NCI-H2081 treated with DMSO at 0.1 percent for 48 hours (cell line): ENCODE measurements around the gene SPATA4.
"Not testable (repeated sequence)": the region's sequence is repeated elsewhere in the genome, so short reads cannot be mapped to it uniquely, and the experiment has no call there.

Experiments used
- DNase-seq: peaks from one replicate; lab custom pipeline; 2025; lab: John Stamatoyannopoulos, UW

The SPATA4 gene

DNA sequence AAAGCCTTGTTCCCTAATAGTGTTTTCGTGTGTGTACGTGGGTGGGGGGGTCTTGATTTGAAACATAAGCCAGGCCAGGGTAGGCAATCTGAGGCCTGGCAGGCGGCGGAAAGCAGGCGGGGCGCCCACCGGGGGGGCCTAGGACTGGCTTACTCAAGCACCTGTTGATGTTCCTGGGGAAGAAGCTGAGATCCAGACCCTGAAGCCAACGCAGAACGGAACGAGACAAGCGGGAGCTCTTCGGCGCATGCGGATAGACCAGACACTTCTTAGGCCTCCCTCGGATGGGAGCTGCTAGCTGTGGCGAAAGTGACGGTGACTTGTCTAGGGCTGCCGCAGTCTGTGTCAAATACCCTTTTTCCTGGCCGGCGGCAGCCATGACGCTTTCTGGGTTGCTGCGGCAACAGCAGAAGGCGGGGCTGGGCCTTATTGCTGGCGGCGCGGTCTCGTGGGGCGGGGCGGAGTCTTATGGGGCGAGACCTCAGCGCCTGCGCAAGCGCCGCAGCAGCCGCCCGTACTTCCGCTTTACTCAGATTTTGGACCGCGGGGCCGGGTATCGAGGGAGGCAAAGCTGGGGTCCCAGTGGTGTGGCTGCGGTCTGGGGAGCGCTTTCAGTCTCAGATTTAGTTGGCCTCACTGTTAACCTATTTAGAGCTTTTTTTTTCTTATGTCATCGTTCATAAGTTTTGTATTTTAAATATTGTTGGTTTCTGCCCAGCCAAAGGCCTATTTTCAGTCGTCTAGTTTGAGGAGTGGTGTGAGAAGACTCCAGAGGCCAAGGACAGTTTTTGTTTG is at the start of gene SPATA4:
SPATA4 (minus strand) TSS at position 402 of the 795 bp plus-strand sequence; CDS start at position 379, 23 bp downstream.
- peak; percentile 61 for DNase-seq

DNA sequence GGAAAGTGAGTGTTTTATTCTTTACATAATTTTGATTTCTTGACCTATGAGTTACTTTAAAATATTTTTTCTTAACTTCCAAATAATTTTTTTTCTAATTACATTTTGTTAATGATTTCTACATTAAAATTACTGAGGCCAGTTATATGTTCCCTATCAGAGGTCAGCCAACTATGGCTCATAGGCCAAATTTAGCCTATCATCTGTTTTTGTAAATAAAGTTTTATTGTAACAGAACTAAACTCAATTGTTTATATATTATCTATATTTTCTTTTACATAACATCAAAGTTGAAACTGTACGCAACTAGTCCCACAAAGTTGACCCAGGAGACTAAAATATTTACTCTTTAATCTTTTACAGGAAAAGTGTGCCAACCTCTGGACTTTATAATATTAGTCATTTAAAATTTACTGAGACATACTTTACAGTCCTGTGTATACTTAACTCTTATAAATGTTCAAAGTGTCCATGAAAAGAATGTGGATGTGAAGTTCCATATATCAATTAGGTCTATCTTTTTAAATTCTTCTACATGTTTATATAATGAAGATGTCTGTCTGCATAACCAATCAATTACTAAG is 47.5 kb upstream of the SPATA4 start:
- no peak for DNase-seq

DNA sequence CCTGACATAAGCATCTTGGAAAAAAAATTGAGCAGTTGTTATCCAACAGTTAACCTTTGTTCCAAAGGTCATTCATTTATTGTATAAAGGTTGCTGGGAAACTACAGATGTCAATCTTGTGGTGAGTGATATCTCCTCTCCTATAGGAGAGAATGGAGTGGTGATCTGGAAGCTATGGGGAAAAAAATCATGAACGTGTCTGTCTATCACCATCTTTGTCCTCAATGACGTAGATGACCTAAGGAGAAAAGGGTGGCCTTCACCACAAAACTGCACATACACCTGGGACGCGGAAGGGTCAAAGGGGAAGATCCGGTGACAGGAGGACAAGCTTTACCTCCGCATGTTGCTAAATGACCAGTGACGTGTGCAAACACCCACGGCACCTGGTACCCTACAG is 46.3 kb upstream of the SPATA4 start:
- no peak for DNase-seq

DNA sequence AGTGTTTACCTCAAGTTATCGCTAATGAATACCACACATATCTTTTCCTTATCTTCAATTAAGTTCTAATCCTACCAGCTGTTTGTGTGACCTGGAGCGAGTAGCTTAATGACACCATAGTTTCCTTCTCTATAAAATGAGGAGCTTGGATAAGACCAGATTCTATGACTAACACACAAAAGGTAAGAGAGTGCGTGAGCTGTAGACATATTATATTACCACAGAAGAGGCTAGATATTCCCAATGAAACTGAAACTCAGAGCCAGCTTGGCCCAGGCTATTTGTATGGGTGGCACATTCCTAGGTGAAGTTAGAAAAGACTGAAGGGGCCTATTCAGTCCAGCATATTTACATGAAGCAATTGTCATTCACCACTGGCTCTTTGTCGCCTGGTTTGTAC is 43.4 kb upstream of the SPATA4 start:
- DNase-seq, result no peak

DNA sequence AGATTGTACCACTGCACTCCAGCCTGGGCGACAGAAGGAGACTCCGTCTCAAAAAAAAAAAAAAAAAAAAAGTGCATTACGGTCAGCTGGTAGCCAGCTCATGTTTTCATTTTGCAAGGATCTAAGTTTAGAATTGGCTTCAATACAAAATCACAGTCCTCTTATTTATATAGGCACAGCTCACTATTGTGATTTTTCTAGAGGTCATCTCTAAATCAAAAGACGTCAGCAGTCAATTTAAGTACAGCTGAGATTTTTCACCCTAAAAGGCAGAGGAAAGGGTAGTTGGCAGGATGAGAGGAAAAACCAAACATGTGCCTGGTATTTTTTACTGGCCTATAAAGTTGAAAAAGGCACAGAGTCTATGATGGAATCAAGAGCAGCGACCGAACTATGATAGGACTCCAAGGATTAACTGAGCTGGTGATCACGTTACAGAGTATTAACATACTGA is 42.8 kb upstream of the SPATA4 start:
- DNase-seq, result no peak

- no peak for DNase-seq
These were observed 41.6 kb upstream of the SPATA4 start for GRCh38 chr4:176236946-176237345.

- no peak for DNase-seq
These were observed 35.5 kb upstream of the SPATA4 start for GRCh38 chr4:176230836-176231235.

DNA sequence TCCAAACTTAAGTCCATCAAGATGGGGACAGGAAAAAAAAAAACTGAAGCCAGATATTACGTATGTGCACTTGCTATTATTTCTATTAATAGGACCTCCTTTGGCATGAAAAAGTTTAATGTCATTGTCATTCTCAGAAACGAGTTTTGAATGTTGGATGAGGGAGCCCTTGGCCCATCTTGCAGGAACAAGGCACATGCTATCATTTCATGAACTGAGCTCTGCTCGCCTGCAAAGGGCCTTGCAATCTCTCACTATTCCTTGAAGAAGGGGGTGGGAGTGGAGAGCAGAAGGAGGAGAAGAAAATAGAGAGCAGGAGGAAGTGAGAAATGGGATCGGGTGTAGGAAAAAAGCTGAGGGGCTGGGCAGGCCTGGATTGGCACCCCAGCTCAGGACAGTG is 34.3 kb upstream of the SPATA4 start:
- DNase-seq, result no peak

DNA sequence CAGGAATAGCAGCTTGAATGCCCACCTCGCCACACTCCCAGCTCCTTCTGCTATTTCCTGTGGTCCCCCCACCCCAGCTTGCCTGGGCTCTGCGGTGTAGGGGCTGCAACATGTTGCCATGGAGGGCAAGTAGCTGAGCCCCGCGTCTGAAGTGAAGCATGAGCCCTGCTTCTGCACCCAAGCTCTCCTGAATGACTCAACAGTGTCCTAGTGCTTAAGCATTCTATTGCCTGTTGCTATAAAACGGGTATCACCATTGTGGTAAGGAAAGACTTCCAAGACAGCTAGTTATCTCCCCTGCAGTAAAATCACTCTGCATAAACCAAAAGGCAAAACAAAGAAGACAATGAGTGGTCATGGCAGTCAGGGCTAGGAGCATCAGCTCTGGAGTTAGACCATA is 31.4 kb upstream of the SPATA4 start:
- DNase-seq, result no peak

GRCh38 chr4:176223561-176223960 is 28.2 kb upstream of the SPATA4 start:
- DNase-seq, result no peak

GRCh38 chr4:176222149-176222548 is 26.8 kb upstream of the SPATA4 start:
- no peak for DNase-seq

DNA sequence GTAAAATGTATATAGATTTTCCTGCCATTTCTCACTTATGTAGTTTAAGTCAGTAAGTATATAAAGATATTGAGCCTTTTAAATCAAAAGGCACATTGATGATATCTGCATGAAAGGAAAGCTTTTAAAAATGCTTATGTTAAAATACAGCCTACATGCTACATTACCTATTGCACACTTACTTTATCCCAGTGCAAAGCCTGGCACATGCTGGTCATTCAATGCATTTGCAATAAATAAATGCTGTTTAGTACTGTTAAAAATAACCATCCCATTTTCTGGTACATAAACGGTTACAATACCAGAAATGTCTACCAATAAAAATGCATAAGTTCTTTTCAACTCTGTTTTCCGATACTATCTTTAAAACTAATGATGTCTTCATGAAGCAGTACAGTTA is 22.1 kb upstream of the SPATA4 start:
- no peak for DNase-seq

GRCh38 chr4:176212351-176212750 is 17.0 kb upstream of the SPATA4 start:
- DNase-seq, result not testable (repeated sequence)

GRCh38 chr4:176210579-176211296 is 15.4 kb upstream of the SPATA4 start:
- DNase-seq, result no peak

- DNase-seq, result no peak
These were observed 14.7 kb upstream of the SPATA4 start for GRCh38 chr4:176210101-176210500.

DNA sequence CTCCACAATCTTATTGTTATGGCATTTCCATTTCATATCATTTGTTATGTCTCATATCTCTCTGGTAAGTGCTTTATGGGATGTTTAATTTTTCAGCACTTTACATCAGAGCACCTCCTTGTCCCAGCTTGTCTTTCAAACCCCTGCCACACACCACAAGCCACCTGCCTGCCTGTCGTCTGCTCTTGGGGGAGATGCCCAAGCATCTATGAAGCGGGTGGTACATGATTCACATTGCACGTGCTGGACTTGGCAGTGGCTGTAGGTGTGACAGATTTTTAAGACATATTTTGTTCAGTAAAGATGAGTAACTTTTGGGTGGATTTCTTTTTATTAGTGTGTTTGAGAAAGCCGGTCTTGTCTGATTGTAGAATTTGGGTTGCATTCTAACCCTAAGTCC is 14.2 kb upstream of the SPATA4 start:
- DNase-seq, result no peak

DNA sequence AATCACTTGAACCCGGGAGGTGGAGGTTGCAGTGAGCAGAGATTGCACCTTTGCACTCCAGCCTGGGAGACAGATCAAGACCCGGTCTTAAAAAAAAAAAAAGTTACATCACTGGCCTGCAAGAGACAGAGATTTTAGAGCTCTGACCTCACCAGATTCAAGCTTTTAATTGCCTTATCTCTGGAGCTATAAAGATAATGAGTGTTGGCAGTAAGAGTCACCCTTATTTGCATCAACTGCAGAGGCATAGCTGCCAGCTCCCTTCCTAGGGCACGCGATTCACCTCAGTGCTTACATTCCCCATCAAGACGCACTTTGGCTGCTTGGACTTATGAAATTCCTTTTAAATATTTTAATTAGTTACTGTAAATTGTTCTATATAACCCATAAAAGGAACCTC is 12.5 kb upstream of the SPATA4 start:
- DNase-seq, result no peak

DNA sequence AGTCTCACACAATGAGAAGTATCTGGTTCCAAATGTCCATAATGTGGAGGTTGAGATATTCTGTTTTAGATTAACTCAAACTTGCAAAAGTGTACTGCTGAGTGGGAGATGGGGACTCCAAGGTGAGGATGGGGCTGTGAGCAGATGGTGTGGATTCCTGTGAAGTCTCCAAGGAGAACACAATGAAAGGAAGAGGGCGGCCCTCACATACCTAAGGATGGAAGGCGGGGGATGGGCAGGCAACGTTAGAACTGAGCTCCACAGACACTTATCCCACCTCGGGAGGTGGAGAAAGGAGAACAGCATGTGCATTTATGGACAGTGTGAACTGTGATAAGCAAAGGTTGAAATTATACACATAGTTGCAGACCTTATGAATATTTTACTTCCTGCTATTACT is 9.9 kb upstream of the SPATA4 start:
- no peak for DNase-seq

DNA sequence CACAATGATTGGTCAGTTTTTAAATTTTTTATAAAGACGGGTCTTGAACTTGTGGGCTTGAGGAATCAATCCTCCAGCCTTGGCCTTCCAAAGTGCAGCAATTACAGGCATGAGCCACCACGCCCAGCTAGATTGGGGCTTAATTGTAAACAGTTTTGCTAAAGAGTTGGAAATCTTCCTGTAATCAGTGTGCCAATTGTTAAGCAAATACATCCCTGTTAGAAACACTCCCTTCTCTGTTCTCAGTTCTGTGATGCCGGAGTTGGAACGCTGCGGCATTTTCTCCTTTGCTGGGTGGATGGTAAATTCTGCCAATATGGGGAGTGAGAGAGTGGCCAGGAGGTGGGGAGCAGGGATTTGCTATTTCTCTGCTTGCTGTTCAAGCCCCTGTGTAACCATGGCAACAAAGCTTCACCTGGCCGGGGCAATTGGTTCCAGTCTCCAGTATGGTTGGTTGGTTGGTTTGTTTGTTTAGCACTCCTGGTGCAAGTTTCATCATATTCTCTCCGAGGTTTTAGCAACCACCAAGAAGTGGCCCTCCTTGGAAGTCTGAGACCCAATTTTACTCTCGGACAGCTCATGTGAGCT is 3.0 kb upstream of the SPATA4 start:
- no peak for DNase-seq

- DNase-seq, result no peak
These were observed 1.4 kb downstream of the SPATA4 start for GRCh38 chr4:176193938-176194337.

DNA sequence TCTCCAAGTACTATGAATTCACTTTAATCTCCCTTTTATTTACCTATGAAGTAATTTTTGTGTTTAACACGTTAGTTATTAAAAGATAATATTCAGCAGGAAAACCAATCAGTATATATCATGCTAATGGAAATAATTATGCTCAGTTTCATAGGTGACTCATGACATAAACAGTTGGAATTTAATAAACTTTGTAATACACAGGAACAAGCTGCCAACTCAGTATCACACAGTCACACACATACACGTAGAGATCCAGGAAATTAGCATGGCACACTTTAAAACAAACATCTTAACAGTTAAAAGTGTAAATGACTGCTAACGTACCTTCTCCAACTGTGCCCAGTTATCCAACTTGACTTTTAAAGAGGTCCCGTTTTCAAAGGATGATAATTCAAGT is 2.3 kb downstream of the SPATA4 start:
- no peak for DNase-seq

DNA sequence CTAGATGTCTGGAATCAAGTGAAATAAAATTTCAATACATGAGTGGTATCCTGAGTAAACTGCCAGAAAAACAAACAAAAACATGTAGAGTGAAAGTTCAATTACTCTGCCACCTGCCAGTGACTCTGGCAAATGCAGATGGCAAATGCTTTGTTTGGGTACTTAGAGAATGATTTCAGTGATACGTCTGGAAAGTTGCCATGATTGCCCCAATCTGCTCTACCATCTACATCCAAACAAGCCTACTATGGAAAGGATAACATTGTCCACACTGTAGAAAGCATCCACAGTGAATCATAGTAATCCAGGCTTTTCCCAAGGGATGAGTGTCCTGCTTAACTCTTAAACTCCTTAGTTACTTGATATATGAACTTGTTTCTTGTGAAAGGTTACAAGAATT is 3.4 kb downstream of the SPATA4 start:
- peak; percentile 44 for DNase-seq
